ENCODE results near the gene UBIAD1.

DNA sequence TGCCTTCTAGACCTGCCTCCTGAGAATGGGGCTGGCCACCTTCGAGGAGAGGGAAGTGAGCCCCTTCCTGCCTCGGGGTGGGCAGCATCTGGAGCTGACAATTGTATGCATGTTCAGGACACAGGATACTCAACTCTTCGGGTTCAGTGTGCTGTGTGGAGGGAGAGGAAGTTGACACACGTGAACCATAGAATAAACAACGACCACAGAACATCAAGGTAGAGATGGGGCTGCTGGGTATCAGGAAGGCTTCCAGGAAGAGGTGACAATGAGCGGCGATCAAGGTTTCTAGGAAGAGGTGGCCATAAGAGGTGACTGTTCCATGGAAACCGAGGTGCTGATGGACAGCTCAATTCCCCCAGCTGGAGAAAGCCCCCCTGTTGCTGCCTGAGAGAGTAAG lies 22.0 kb downstream of the UBIAD1 start:
- no peak for TF ChIP-seq POLR2A (IDR thresholded peaks at IDR 0.05)
- TF ChIP-seq, protein P1, sequence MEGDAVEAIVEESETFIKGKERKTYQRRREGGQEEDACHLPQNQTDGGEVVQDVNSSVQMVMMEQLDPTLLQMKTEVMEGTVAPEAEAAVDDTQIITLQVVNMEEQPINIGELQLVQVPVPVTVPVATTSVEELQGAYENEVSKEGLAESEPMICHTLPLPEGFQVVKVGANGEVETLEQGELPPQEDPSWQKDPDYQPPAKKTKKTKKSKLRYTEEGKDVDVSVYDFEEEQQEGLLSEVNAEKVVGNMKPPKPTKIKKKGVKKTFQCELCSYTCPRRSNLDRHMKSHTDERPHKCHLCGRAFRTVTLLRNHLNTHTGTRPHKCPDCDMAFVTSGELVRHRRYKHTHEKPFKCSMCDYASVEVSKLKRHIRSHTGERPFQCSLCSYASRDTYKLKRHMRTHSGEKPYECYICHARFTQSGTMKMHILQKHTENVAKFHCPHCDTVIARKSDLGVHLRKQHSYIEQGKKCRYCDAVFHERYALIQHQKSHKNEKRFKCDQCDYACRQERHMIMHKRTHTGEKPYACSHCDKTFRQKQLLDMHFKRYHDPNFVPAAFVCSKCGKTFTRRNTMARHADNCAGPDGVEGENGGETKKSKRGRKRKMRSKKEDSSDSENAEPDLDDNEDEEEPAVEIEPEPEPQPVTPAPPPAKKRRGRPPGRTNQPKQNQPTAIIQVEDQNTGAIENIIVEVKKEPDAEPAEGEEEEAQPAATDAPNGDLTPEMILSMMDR (IDR thresholded peaks at IDR 0.05) = no peak
